GM12878 (cell line): Measurements from ENCODE around the gene SEC24D. TPM values are rescaled to one million over a fixed set of nuclear protein-coding genes. Genes with fewer than 3 reads are reported as not detected.

ENCODE experiments used
- ATAC-seq: fragments of 200-7000 bp; cut with Tn5 transposase; 3 replicates; pipeline ENCODE4 v1.9.1; 2020; ENCODE audit warnings: mild to moderate bottlenecking, moderate library complexity
- BruUV-seq: library from RNA; stranded (reverse); fragments of 400-500 nt; replicated peaks from 2 replicates; lab custom pipeline; 2021; lab: Mats Ljungman, UMichigan
- CTCF ChIA-PET: fragments of 300-600 bp; sonication (Branson Sonifier 250); formaldehyde crosslinking; extraction: SDS; loops from one replicate; lab custom pipeline; 2021; ENCODE audit warnings: inconsistent platforms; lab: Yijun Ruan, JAX
- POLR2A ChIA-PET: fragments of 350-600 bp; formaldehyde crosslinking; extraction: SDS; loops from one replicate; lab custom pipeline; 2021; ENCODE audit warnings: inconsistent platforms; lab: Charles Lee
- RAD21 ChIA-PET: fragments of 300-600 bp; sonication (Branson Sonifier 250); formaldehyde crosslinking; loops from one replicate; lab custom pipeline; 2023; ENCODE audit warnings: antibody characterized with exemption; ENCODE audit not compliant: unreplicated experiment; lab: Charles Lee
- SMC1A ChIA-PET: fragments of 300-600 bp; sonication (Branson Sonifier 250); formaldehyde crosslinking; loops from one replicate; lab custom pipeline; 2023; ENCODE audit not compliant: unreplicated experiment, uncharacterized antibody; lab: Charles Lee
- DNase-seq: peaks from one replicate; pipeline ENCODE4 v3.0.0-alpha.2; 2011; ENCODE audit warnings: low read depth, low spot score
- FAIRE-seq: peaks from 3 replicates; lab custom pipeline; 2011; peaks lifted over from hg19 to GRCh38; lab: Jason Lieb, UNC
- H2AFZ ChIP-seq: 2 replicates; pipeline ENCODE4 v1.6.0; 2011; ENCODE audit warnings: low read depth, low read length, control low read depth; ENCODE audit not compliant: control insufficient read depth
- H3K27ac ChIP-seq: 2 replicates; pipeline ENCODE4 v1.5.1; 2011; ENCODE audit warnings: control low read depth; ENCODE audit not compliant: control insufficient read depth, insufficient read depth
- H3K27me3 ChIP-seq, 2 experiments: replicated peaks in 1 of 2; 2 replicates each; pipeline versions ENCODE4 v1.6.0 to v1.6.1; 2011; ENCODE audit warnings: low read length in 1 of 2; ENCODE audit not compliant: control insufficient read depth in 2 of 2, insufficient read depth in 2 of 2
- H3K36me3 ChIP-seq, 2 experiments: 2 replicates each; pipeline ENCODE4 v1.5.1; 2011; ENCODE audit warnings: low read length in 1 of 2; ENCODE audit not compliant: control insufficient read depth in 2 of 2, insufficient read depth in 2 of 2
- H3K4me1 ChIP-seq: 2 replicates; pipeline ENCODE4 v1.6.1; 2011; ENCODE audit warnings: mild to moderate bottlenecking, low read length, moderate library complexity, mixed read lengths; ENCODE audit not compliant: control insufficient read depth, insufficient read depth
- H3K4me2 ChIP-seq: 2 replicates; pipeline ENCODE4 v1.6.0; 2011; ENCODE audit warnings: control low read depth; ENCODE audit not compliant: control insufficient read depth, insufficient read depth
- H3K4me3 ChIP-seq: fragments of 200-600 bp; sonication (generic); 2 replicates; pipeline ENCODE4 v1.5.1; 2016
- H3K79me2 ChIP-seq: 2 replicates; pipeline ENCODE4 v1.6.0; 2011; ENCODE audit warnings: low read length; ENCODE audit not compliant: control insufficient read depth, insufficient read depth
- H3K9ac ChIP-seq: 2 replicates; pipeline ENCODE4 v1.8.0; 2011; ENCODE audit warnings: low read length, control low read depth, mixed read lengths; ENCODE audit not compliant: control insufficient read depth, insufficient read depth
- H3K9me3 ChIP-seq: replicated peaks from 3 replicates; pipeline ENCODE4 v1.5.1; 2011; ENCODE audit warnings: mild to moderate bottlenecking, low read length; ENCODE audit not compliant: control insufficient read depth, insufficient read depth
- H4K20me1 ChIP-seq: 2 replicates; pipeline ENCODE4 v1.6.0; 2011; ENCODE audit not compliant: control insufficient read depth, insufficient read depth
- JUND ChIP-seq: IDR thresholded peaks from 2 replicates; pipeline ENCODE4 v1.6.1; 2012; ENCODE audit warnings: low read depth, mild to moderate bottlenecking, low read length, improper control_type of control experiment, moderate library complexity
- MXI1 ChIP-seq: fragments of 150-350 bp; IDR thresholded peaks from 2 replicates; pipeline ENCODE4 v1.6.1; 2011; ENCODE audit warnings: low read depth, mild to moderate bottlenecking, inconsistent platforms, low read length, improper control_type of control experiment
- PAX5 ChIP-seq: IDR thresholded peaks from 2 replicates; pipeline ENCODE4 v1.6.1; 2011; ENCODE audit warnings: low read depth, low read length, borderline replicate concordance
- PBX3 ChIP-seq: IDR thresholded peaks from 2 replicates; pipeline ENCODE4 v1.6.1; 2011; ENCODE audit warnings: mild to moderate bottlenecking, low read depth, low read length, moderate library complexity; ENCODE audit not compliant: insufficient replicate concordance
- RAD51 ChIP-seq: fragments of 450-650 bp; IDR thresholded peaks from 2 replicates; pipeline ENCODE4 v1.6.1; 2016; ENCODE audit warnings: moderate library complexity, mild to moderate bottlenecking, inconsistent platforms
- TCF12 ChIP-seq: IDR thresholded peaks from 2 replicates; pipeline ENCODE4 v1.6.1; 2011; ENCODE audit warnings: low read depth, mild to moderate bottlenecking, low read length
- YBX1 ChIP-seq: fragments of 450-650 bp; IDR thresholded peaks from 2 replicates; pipeline ENCODE4 v1.6.1; 2016; ENCODE audit warnings: antibody characterized with exemption
- WGBS: methylation state at CpG from one replicate; pipeline ENCODE4 v1.1.6; 2016; ENCODE audit warnings: low lambda C conversion rate; ENCODE audit not compliant: insufficient replicate concordance, insufficient coverage; ENCODE audit errors: missing lambda C conversion rate; 5-methylcytosine and 5-hydroxymethylcytosine counted together
- in situ Hi-C: fragments of 300-500 bp; cut with MboI; formaldehyde crosslinking; loops from 9 replicates; pipeline ENCODE4 v1.14.3; 2018; ENCODE audit warnings: mixed read lengths
- intact Hi-C: fragments of 100-400 bp; cut with micrococcal nuclease; formaldehyde crosslinking; loops from one replicate; pipeline ENCODE4 v1.14.2; 2022; ENCODE audit not compliant: unreplicated experiment
- polyA plus RNA-seq, 11 experiments: library from polyadenylated mRNA; depleted of rRNA in 4 of 11; unstranded in 6 of 11; stranded (reverse) in 5 of 11; fragments of >200 nt; fragmentation: Nextera tagmentation in 4 of 11; fragmentation: Illumina TruSeq in 1 of 11; extraction: Ambion mirVana in 4 of 11; extraction: Trizol in 1 of 11; gene quantifications; 1 replicate in 1 of 11; 2 replicates in 10 of 11; pipeline versions ENCODE4 v1.2.1 to v1.2.3, GENCODE V29; 2011 to 2016; ENCODE audit warnings: inconsistent platforms in 2 of 11, missing spikeins in 2 of 11, low read depth in 1 of 11
- total RNA-seq, 4 experiments: library from RNA; depleted of rRNA in 3 of 4; stranded (reverse); fragments of >200 nt in 3 of 4; fragmentation: Illumina TruSeq in 1 of 4; extraction: Trizol in 1 of 4; gene quantifications; 2 replicates each; pipeline versions ENCODE4 v1.2.1 to v1.2.3, GENCODE V29; 2013 to 2021

The SEC24D gene
- total and polyA plus RNA-seq, 10 of the 15 experiments (the other 5 are each of a cell fraction or from before 2014, with no cell fraction given): 12.8 to 61.9 (median 25.6) TPM

- Histone ChIP-seq H3K4me3 (no peak overlapping the region), H2AFZ (no peak overlapping the region), H3K4me1 (no peaks in the 10 kb centered on the region), H3K27ac (no peak overlapping the region), H3K36me3 (peaks cover 3 to 32% of the 10 kb centered on the region in 2 experiments), H3K9ac (no peak overlapping the region), H3K9me3 (no peaks in the 10 kb centered on the region), H3K27me3 (no peaks in the 10 kb centered on the region), H3K79me2 (no peaks in the 10 kb centered on the region), H3K4me2 (no peak overlapping the region), H4K20me1 (no peaks in the 10 kb centered on the region)
- CTCF ChIA-PET: interaction anchor here (0.6 to 2.3 kb wide), 20 partner anchors 8 to 228 kb away, joined by 3 to 15 read pairs (median 3); no protein-coding TSS in a partner anchor
- TF ChIP-seq RAD51: no peak
- TF ChIP-seq TCF12: no peak
- TF ChIP-seq JUND: no peak
- TF ChIP-seq MXI1: no peak
- no peak for TF ChIP-seq YBX1
- no peak for TF ChIP-seq PBX3
- TF ChIP-seq PAX5: no peak
- WGBS: 78% methylated on average over 6 of the region's 6 CpGs
- in situ Hi-C loops (no loop called here), intact Hi-C loops (no loop called here)
- RAD21 ChIA-PET: interaction anchor here (1.0 to 1.2 kb wide), 2 partner anchors 150 to 300 kb away, joined by 5 to 6 read pairs; no protein-coding TSS in a partner anchor
- POLR2A ChIA-PET: no interaction called here
- SMC1A ChIA-PET: interaction anchor here (0.6 to 1.0 kb wide), 4 partner anchors 14 to 150 kb away, joined by 3 to 4 read pairs (median 3); no protein-coding TSS in a partner anchor
- ATAC-seq (no peak), FAIRE-seq (no peak), DNase-seq (no peak)
- no TSS peak for BruUV-seq
These were observed 94.5 kb downstream of the SEC24D start for GRCh38 chr4:118741301-118741855.
